Fibroblast of lung (primary cell): Measurements from ENCODE around the gene MKNK1. TPM values are rescaled to one million over a fixed set of nuclear protein-coding genes. Genes with fewer than 3 reads are reported as not detected.

Experiments
- DNase-seq, 2 donors: peaks; one replicate each; pipeline versions ENCODE4 v3.0.0 to v3.0.0-alpha.2; 2010; ENCODE audit warnings: low read depth in 2 of 2
- H2AFZ ChIP-seq: 2 replicates; pipeline ENCODE4 v1.5.1; 2012; ENCODE audit warnings: low read length, control low read depth, inconsistent platforms
- H3K27ac ChIP-seq: 2 replicates; pipeline ENCODE4 v1.5.1; 2011; ENCODE audit warnings: low read length, control low read depth; ENCODE audit not compliant: insufficient read depth
- H3K27me3 ChIP-seq: 2 replicates; pipeline ENCODE4 v1.5.1; 2011; ENCODE audit warnings: mild to moderate bottlenecking, low read length; ENCODE audit not compliant: control insufficient read depth, insufficient read depth
- H3K36me3 ChIP-seq: 2 replicates; pipeline ENCODE4 v1.5.1; 2011; ENCODE audit warnings: low read length; ENCODE audit not compliant: control insufficient read depth, insufficient read depth
- H3K4me1 ChIP-seq: 2 replicates; pipeline ENCODE4 v1.5.1; 2011; ENCODE audit warnings: low read length; ENCODE audit not compliant: control insufficient read depth, insufficient read depth; ENCODE audit errors: extremely low read depth
- H3K4me2 ChIP-seq: 2 replicates; pipeline ENCODE4 v1.5.1; 2011; ENCODE audit warnings: low read length, control low read depth; ENCODE audit not compliant: insufficient read depth; ENCODE audit errors: extremely low read depth
- H3K4me3 ChIP-seq, 4 experiments: fragments of 200-600 bp in 1 of 4; sonication (generic) in 1 of 4; replicated peaks in 1 of 4; 2 replicates each; pipeline ENCODE4 v1.5.1; 2011 to 2016; ENCODE audit warnings: low read length in 4 of 4, low read depth in 3 of 4, mild to moderate bottlenecking in 3 of 4, control low read depth in 2 of 4, inconsistent platforms in 1 of 4, mixed read lengths in 1 of 4; ENCODE audit not compliant: insufficient read depth in 1 of 4; ENCODE audit errors: control extremely low read depth in 1 of 4
- H3K79me2 ChIP-seq: 2 replicates; pipeline ENCODE4 v1.5.1; 2012; ENCODE audit warnings: mild to moderate bottlenecking, low read length, inconsistent platforms; ENCODE audit not compliant: control insufficient read depth, insufficient read depth
- H3K9ac ChIP-seq: 2 replicates; pipeline ENCODE4 v1.5.1; 2011; ENCODE audit warnings: mild to moderate bottlenecking, low read length, control low read depth; ENCODE audit not compliant: insufficient read depth
- H3K9me3 ChIP-seq: 2 replicates; pipeline ENCODE4 v1.5.1; 2012; ENCODE audit warnings: low read depth, low read length; ENCODE audit not compliant: control insufficient read depth, insufficient read depth
- H4K20me1 ChIP-seq: 2 replicates; pipeline ENCODE4 v1.5.1; 2011; ENCODE audit warnings: low read length; ENCODE audit not compliant: control insufficient read depth, insufficient read depth; ENCODE audit errors: extremely low read depth
- CTCF ChIP-seq, 2 donors: IDR thresholded peaks in 1 of 2; conservative IDR thresholded peaks in 1 of 2; 1 replicate in 1 of 2; 2 replicates in 1 of 2; pipeline ENCODE4 v1.5.1; 2011 to 2012; ENCODE audit warnings: low read length in 2 of 2, control low read depth in 1 of 2, inconsistent platforms in 1 of 2, low read depth in 1 of 2, mild to moderate bottlenecking in 1 of 2
- EZH2 ChIP-seq: IDR thresholded peaks from 2 replicates; pipeline ENCODE4 v1.5.1; 2012; ENCODE audit warnings: low read length, control low read depth, mild to moderate bottlenecking; ENCODE audit errors: missing control alignments
- polyA plus RNA-seq, 2 donors: library from polyadenylated mRNA; depleted of rRNA in 1 of 2; stranded (reverse) in 1 of 2; unstranded in 1 of 2; fragments of >200 nt; gene quantifications; 2 replicates each; pipeline ENCODE4 v1.2.1, GENCODE V29; 2011 to 2012; ENCODE audit warnings: missing spikeins in 1 of 2
- total RNA-seq: library from RNA; depleted of rRNA; stranded (reverse); fragments of >200 nt; gene quantifications from 2 replicates; pipeline ENCODE4 v1.2.1, GENCODE V29; 2014

The MKNK1 gene
- total and polyA plus RNA-seq, 2 donors (not counting 1 experiment from before 2014, with no cell fraction given), result 22.3 to 33.1 TPM

GRCh38 chr1:46642115-46642680 is 38.1 kb upstream of the MKNK1 start:
- no peaks in the 10 kb centered on the region for H4K20me1 ChIP-seq
- H3K27me3 ChIP-seq, result no peaks in the 10 kb centered on the region
- H3K4me1 ChIP-seq, result peaks cover 6% of the 10 kb centered on the region
- no peaks in the 10 kb centered on the region for H3K79me2 ChIP-seq
- H3K9me3 ChIP-seq, result no peaks in the 10 kb centered on the region
- no peak overlapping the region for H3K9ac ChIP-seq
- no peak overlapping the region for H3K4me2 ChIP-seq
- H3K36me3 ChIP-seq, result no peaks in the 10 kb centered on the region
- no peak overlapping the region for H3K4me3 ChIP-seq
- no peak for TF ChIP-seq CTCF (conservative IDR thresholded peaks at IDR 0.05 in 1 of 2, IDR thresholded peaks at IDR 0.05 in 1 of 2; ENCODE audit: low read depth in 1 of 2, low read length in 2 of 2)
- TF ChIP-seq EZH2, result no peak
- H2AFZ ChIP-seq, result no peak overlapping the region
- no peak overlapping the region for H3K27ac ChIP-seq
- DNase-seq, result no peak

- Histone ChIP-seq H2AFZ (no peak overlapping the region), H4K20me1 (no peaks in the 10 kb centered on the region), H3K27me3 (no peaks in the 10 kb centered on the region), H3K4me3 (no peak overlapping the region), H3K36me3 (peaks cover 4% of the 10 kb centered on the region), H3K9me3 (no peaks in the 10 kb centered on the region), H3K4me1 (peaks cover 6% of the 10 kb centered on the region), H3K9ac (no peak overlapping the region), H3K79me2 (no peaks in the 10 kb centered on the region), H3K27ac (no peak overlapping the region), H3K4me2 (no peak overlapping the region)
- no peak for TF ChIP-seq CTCF (conservative IDR thresholded peaks at IDR 0.05 in 1 of 2, IDR thresholded peaks at IDR 0.05 in 1 of 2; ENCODE audit: low read depth in 1 of 2, low read length in 2 of 2)
- TF ChIP-seq EZH2, result no peak
- no peak for DNase-seq
These were observed 35.5 kb upstream of the MKNK1 start for GRCh38 chr1:46639547-46639946.

GRCh38 chr1:46638921-46639320 is 34.9 kb upstream of the MKNK1 start:
- H4K20me1 ChIP-seq, result no peaks in the 10 kb centered on the region
- no peak overlapping the region for H3K4me3 ChIP-seq
- no peak overlapping the region for H2AFZ ChIP-seq
- no peak overlapping the region for H3K9ac ChIP-seq
- peaks cover 6% of the 10 kb centered on the region for H3K4me1 ChIP-seq
- no peak for DNase-seq
- H3K4me2 ChIP-seq, result no peak overlapping the region
- H3K27me3 ChIP-seq, result no peaks in the 10 kb centered on the region
- no peak for TF ChIP-seq CTCF (conservative IDR thresholded peaks at IDR 0.05 in 1 of 2, IDR thresholded peaks at IDR 0.05 in 1 of 2; ENCODE audit: low read depth in 1 of 2, low read length in 2 of 2)
- TF ChIP-seq EZH2, result no peak
- no peak overlapping the region for H3K27ac ChIP-seq
- no peaks in the 10 kb centered on the region for H3K9me3 ChIP-seq
- peaks cover 4% of the 10 kb centered on the region for H3K36me3 ChIP-seq
- no peaks in the 10 kb centered on the region for H3K79me2 ChIP-seq
